ENCODE data around the gene PPT2.
"Not testable (repeated sequence)": the region's sequence is repeated elsewhere in the genome, so short reads cannot be mapped to it uniquely, and the experiment has no call there.

Gene PPT2

DNA sequence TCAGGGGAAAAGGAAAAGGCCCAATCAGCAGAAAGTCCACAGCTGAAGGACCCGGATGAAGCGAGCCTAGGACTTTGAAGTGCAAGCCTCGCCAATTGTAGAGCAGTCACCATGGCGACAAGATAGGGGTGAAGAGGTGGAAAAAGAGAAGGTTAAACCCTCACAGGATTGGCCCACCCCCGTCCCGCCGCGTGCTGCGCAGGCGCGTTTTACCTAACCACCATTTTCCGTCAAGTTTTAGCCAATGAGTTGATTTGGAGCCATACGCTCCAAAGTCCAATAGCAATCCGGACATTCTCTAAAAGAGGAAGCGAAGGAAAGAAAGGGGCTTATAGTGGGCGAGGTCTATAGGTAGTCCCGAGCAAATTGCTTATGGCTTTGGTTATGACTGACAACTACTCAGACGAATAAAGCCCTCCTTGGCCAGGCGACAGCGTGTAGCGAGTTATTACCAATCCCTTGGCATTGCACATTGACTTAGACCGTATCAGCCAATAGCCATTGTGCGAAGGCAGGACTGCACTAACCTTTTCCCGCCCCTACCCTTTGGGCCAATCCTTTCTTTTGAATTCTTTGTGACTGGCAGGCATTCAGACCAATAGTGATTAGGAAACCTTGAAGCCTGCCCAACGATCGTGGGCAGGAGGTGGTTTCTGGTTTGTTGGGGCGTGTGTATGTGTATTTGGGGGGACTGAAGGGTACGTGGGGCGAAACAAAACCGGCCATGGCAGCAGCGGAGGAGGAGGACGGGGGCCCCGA lies 24.0 kb downstream of the PPT2 start, which contains the start of gene RNF5:
Gene RNF5 (plus strand): TSS at position 618 of the 759 bp plus-strand sequence. CDS start 107 bp downstream, at position 725.
- peak; percentile 92 for DNase-seq

GRCh38 chr6:32178547-32179440 lies 24.9 kb downstream of the PPT2 start:
- no peak for DNase-seq

- DNase-seq, result no peak
Observed at GRCh38 chr6:32179766-32180405, 25.9 kb downstream of the PPT2 start.

GRCh38 chr6:32181148-32181702 lies 27.3 kb downstream of the PPT2 start:
- DNase-seq, result no peak

- no peak for DNase-seq
Observed at GRCh38 chr6:32181915-32182529, 28.1 kb downstream of the PPT2 start.

DNA sequence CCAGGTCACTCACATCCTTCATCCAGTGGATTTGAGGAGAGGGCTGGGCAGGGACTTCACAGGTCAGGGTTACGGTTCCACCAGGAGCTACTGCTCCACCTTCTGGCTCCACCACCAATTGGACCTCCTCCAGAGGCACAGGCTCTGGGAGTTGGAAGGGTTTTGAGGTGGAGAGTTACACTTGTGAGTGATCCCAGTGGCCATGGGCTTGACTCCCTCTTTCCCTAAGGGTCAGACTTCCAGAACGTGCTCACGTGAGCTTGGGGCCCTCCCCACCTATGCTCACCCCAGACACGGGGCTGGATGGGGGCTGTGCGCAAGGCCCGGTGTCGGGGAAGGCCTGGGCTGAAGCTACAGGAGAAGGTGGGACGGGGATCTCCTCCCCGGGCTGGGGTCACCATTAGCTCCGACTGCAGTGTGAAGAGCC lies 28.6 kb downstream of the PPT2 start:
- DNase-seq, result no peak

GRCh38 chr6:32183030-32183429 lies 29.1 kb downstream of the PPT2 start:
- no peak for DNase-seq

- no peak for DNase-seq
Observed at GRCh38 chr6:32183483-32184083, 29.6 kb downstream of the PPT2 start.

DNA sequence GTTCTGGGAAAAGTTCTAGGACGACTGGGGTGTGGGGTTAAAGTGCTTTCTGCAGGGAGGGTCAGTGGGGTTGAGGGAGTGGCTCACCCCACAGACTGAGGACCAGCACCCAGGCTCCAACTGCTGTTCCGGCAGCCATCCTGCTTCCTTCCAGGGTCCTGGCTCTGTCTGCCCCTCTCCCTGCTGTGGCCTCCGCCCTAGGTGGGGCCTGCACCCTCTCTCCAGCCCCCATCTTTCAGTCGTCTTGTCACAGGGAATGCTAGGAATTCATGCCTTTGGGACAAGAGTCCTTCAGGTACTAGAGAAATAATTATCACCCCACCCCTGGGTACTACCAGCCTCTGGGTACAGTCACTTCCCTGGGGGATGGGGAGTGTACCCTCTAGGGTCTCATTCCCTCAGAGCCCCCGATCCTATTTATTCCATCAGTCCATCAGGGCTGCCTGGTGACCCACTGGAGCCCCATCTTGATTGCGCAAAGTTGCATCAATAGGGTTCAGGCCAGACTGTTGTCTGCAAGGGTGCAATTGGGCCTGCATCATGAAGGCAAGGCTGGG lies 30.2 kb downstream of the PPT2 start, which contains the start of gene AGER:
Gene AGER (minus strand): TSS at position 170 of the 557 bp plus-strand sequence. CDS start 31 bp downstream, at position 139.
- DNase-seq, result no peak

GRCh38 chr6:32185681-32186131 lies 31.8 kb downstream of the PPT2 start:
- DNase-seq, result not testable (repeated sequence)

DNA sequence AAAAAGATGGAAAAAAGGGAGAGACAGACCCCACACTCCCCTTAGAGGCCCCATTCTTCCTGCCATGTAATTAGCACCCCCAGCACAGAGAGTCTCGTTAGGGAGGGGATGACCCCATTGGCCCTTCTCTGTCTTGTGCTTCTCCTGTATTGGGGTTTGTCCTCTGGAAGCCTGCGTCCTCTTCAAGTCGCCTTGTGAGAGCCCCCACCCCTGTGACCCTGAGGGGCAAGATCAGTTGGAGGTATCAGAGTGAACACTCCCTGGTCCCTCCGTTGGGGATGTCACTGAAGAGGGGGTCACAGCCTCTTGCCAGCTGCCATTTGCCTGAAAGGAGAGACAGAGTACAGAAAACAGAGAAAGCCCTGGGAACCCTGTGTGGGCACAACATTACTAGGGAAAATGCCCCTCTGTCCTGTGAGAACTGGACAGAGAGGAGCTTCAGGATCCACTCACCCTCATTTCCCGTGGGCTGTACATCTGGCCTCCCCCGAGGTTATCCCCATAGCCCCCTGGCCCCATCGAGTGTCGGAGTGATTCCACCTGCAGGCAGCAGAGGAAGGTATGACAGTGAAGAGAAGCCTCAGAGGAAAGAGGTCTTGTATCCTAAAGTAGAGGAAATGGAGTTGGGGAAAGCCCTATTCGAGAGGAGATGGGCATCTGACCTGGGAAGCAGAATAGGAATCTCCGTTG lies 32.4 kb downstream of the PPT2 start:
- DNase-seq, result not testable (repeated sequence)

DNA sequence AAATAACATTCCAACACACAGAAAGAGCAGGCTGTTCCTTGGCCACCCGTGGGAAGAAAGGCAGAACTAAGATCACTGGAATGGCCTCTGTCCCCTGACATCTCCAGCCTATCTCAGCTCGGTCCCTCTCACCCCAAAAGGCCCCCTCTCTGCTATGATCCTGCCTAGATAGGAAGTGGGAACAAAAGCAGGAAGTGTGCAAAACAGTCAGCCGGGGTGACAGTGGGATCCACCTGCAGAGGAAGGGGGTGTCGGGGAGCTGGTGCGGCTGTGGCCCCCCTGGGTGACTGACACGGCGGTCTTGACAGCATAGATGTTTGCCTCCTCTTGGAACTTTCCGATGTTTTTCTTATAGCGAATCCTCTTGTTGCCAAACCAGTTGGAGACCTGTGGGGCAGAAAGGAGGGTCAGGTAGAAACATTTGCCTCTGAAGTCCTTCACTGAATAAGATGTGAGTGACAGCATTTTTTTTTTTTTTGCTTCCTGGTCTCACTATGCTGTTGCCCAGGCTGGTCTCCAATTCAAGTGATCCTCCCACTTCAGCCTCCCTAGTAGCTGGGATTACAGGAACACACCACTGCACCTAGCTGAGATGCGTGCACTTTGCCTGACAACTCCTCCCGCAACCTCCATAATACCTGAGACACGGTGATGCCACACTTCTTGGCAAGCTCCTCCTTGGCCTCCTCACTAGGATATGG lies 33.2 kb downstream of the PPT2 start:
- no peak for DNase-seq

DNA sequence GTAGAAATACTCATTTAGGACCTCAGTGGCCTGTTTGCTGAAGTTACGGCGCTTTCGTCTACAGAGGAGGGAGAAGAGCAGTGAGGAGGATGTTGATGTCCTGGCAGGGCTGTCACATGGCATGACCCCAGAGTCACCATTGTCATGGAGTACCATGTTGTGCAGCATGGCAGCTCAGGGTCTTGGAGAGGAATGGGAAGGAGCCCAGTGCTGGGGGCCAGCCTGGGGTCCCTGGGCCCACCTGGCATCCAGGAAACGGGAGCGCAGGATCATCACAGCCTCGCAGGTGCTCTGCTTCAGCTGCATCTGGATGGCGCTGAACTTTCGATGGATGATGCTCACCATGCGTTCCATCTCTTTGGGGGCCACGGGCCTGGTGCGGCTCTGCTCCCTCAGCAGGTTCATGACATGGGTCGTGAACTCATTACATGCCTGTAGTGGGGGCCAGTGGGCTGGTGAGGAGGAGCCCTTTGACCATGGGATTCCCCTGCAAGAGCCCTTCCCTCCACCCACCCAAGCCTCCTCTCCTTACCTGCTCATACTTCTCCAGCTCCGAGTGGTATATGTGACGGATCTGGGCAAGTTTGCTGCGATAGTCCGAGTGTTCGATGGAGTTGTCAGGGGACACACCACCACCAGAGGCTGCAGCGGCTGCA lies 33.9 kb downstream of the PPT2 start:
- not testable (repeated sequence) for DNase-seq

DNA sequence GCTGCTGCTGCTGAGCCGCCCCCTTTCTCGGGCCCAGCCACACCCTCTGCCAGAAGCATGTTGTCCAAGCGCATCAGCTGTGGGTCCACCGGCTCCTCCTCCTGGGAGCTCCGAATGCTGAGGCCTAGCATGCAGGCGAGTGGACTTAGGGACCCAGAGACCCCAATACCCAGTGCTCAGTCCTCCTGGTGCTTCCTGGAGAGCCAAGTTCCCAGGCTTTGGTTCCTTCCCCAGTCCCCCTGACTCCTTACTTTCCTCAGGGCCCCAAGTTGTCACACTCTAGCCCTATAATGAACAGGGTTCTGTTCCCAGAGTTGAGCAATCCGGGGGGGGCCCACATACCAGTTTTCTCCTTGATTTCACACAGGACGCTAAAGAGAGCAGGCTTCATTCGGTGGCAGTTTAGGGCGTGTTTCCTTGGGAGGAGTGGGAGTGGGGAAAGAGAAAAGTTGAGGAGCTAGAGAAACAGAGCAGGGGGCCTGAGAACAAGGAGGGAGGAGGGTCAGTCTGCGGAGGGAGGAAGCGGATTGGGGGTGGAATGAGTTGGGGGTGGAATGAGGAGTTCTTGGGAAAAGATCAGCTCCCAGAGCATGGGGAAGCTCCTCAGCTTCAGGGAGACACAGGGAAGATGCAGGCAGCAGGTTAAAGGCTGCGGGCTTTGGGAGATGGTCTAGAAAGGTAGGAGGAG lies 34.6 kb downstream of the PPT2 start:
- DNase-seq, result no peak

DNA sequence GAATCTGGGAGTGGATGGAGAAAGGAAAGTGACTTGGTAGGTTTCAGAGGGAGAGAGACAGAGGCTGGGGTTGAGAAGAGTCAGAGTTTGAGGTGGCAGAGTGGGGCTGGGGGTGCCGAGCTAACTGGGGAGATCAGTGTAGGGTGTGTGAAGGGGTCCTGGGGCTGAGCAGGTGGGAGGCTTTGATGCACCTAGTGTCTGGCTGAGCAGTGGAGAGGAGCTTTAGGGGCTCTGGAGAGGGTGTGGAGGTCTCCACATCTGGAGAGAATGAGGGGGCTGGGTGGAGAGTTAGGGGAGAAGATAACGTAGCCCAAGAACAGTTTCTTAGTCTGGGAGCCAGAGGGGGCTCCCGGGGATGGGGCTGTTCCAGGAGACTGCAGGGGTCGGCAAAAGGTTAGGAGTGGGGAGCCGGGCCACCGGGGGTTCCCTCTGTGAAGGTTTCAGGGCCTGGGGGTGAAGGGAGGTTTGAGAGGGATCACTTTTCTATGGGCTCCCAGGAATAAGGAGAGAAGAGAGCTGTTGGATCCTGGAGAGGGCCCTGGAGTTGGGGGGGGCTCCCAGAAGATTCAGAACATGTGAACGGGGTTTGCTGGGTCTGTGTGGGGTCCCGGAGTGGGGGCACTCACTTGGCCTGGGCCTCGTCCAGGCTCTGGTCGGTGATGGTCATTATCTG lies 35.3 kb downstream of the PPT2 start:
- no peak for DNase-seq

GRCh38 chr6:32189742-32190053 lies 35.8 kb downstream of the PPT2 start:
- DNase-seq, result no peak

DNA sequence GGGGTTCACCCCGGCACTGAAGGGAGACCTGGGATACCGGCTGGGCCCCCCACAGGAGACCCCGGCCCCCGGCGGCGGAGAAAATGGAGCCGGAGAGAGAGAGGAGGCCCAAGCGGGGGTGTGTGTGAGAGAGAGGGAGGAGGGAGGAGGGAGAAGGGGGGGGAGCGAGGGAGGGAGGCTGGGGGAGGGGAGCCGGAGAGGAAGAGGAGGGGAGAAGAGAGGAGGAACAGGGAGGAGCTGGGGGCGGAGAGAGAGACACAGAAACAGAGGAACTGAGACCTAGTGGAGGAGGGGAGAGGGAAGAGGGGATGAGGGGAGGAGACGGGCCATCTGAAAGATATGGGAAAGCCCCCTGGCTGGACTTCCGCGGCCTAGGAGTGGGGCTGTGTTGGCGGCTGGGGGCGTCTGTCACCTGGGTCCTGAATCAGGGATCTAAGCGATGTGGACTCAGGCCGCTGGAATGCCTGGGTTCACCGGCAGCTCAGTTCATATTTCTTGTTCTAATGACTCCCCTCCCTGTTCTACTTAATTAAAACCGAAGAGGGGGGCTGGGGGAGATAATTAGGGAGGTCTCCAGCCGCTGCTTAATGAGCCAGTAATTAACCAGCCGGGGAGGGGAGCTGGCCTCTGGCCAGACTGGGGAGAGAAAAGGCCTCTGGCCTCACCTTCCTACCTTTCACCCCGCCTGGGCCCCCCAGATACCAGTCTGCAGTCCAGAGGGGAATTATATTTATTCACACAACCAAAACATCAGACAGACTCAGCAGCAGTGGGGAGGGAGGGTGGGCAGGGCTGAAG lies 36.3 kb downstream of the PPT2 start, which contains the start of gene PBX2:
Gene PBX2 (minus strand): TSS at position 149 of the 798 bp plus-strand sequence. CDS start 287 bp downstream, outside the sequence.
- DNase-seq, result peak; percentile 87
